ENCODE measurements around the gene MAML2. TPM values are rescaled to one million over a fixed set of nuclear protein-coding genes. Genes with fewer than 3 reads are reported as not detected.

MAML2 gene
- total RNA-seq, 1 donor from 2014 or later: 18.7 TPM

DNA sequence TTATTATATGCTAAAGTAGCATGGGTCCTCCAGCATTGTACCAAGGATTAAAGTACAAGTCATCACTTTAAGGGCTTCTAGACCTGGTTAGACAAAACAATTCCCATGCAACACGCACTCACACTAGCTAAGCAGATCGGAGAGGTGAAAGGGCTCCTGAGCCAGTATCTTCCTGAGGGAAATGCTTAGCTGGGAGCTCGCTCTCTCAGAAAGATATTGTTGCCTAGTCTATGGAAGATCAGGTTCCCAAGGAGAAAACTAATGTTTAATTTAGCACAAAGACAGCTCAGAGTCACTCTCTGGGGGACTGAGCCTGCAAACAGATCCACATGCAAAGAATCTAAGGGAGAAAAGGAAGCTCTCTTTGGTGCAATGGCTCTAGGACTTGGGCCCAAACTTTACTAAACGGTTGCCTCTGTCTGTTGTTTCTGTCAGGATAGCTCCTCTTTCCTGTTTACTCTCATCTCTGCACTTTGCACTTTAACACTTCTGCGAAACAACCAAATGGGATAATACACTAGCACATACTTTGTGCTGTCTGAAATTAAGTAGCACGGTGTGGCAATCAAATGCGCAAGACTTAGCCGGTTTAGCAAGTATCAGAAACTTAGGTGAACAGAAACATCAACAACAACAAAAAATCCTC is 10.7 kb downstream of the MAML2 start:
- TF ChIP-seq, protein P1, sequence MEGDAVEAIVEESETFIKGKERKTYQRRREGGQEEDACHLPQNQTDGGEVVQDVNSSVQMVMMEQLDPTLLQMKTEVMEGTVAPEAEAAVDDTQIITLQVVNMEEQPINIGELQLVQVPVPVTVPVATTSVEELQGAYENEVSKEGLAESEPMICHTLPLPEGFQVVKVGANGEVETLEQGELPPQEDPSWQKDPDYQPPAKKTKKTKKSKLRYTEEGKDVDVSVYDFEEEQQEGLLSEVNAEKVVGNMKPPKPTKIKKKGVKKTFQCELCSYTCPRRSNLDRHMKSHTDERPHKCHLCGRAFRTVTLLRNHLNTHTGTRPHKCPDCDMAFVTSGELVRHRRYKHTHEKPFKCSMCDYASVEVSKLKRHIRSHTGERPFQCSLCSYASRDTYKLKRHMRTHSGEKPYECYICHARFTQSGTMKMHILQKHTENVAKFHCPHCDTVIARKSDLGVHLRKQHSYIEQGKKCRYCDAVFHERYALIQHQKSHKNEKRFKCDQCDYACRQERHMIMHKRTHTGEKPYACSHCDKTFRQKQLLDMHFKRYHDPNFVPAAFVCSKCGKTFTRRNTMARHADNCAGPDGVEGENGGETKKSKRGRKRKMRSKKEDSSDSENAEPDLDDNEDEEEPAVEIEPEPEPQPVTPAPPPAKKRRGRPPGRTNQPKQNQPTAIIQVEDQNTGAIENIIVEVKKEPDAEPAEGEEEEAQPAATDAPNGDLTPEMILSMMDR (conservative IDR thresholded peaks at IDR 0.05): no peak

DNA sequence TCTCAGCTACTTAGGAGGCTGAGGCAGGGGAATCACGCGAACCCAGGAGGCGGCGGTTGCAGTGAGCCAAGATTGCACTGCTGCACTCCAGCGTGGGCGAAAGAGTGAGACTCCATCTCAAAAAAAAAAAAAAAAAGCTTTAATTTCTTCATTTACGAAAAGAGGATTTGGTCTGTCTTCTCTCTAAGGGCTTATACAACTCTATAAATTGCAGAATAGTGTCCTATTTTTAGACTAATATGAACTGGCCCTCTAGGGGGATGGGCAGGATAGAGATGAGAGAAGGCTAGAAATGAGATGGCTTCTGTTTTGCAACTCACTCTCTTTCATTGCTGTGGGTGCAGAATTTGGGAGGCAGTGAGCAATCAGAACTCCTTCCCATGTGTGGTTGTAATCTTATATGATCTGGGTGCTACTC is 11.3 kb downstream of the MAML2 start:
- H3K27ac Mint-ChIP-seq (ENCODE audit: unreplicated experiment): no peak overlapping the region
- H3K4me1 Mint-ChIP-seq: peaks cover 73% of the 10 kb centered on the region
- TF ChIP-seq, protein P1 (conservative IDR thresholded peaks at IDR 0.05): no peak
- H3K27me3 Mint-ChIP-seq (ENCODE audit: low read depth): no peaks in the 10 kb centered on the region
- peaks cover 9% of the 10 kb centered on the region for H3K36me3 Mint-ChIP-seq (ENCODE audit: low read depth)
- DNase-seq (ENCODE audit: low read depth, low spot score): no peak
- H3K4me3 Mint-ChIP-seq: peak overlapping the region; percentile 18
- H3K9me3 Mint-ChIP-seq: no peaks in the 10 kb centered on the region

More for the DNA sequence above, 10.7 kb downstream of the MAML2 start:
- H3K27me3 Mint-ChIP-seq (ENCODE audit: low read depth): no peaks in the 10 kb centered on the region
- peak overlapping the region; percentile 23 for H3K27ac Mint-ChIP-seq (ENCODE audit: unreplicated experiment)
- H3K9me3 Mint-ChIP-seq: no peaks in the 10 kb centered on the region
- no peak for DNase-seq (ENCODE audit: low read depth, low spot score)
- peaks cover 74% of the 10 kb centered on the region for H3K4me1 Mint-ChIP-seq
- peak overlapping the region; percentile 18 for H3K4me3 Mint-ChIP-seq
- H3K36me3 Mint-ChIP-seq (ENCODE audit: low read depth): peaks cover 9% of the 10 kb centered on the region

DNA sequence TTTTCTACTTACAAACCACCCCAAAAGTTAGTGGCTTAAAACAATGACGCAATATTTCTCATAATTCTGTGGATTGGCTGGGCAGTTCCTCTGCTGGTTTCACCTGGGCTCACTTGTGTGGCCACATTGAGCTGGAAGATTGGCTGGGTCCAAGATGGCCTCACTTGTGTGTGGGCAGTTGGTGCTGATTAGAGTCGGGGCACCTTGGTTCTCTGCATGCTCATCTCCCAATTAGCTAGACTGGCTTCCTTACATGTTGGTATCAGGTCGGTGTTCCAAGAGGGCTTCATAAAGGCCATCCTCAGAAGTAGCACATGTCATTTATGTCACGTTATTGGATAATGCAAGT is 12.5 kb downstream of the MAML2 start:
- Mint-ChIP-seq H3K9me3 (no peaks in the 10 kb centered on the region), H3K27me3 (ENCODE audit: low read depth) (no peaks in the 10 kb centered on the region), H3K4me3 (no peak overlapping the region), H3K4me1 (peaks cover 71% of the 10 kb centered on the region), H3K27ac (ENCODE audit: unreplicated experiment) (no peak overlapping the region), H3K36me3 (ENCODE audit: low read depth) (peaks cover 11% of the 10 kb centered on the region)
- TF ChIP-seq, protein P1 (conservative IDR thresholded peaks at IDR 0.05): no peak
- no peak for DNase-seq (ENCODE audit: low read depth, low spot score)

GRCh38 chr11:96329855-96330510 is 13.0 kb downstream of the MAML2 start:
- Mint-ChIP-seq H3K4me1 (peaks cover 71% of the 10 kb centered on the region), H3K27me3 (ENCODE audit: low read depth) (no peaks in the 10 kb centered on the region), H3K9me3 (no peaks in the 10 kb centered on the region), H3K4me3 (no peak overlapping the region), H3K36me3 (ENCODE audit: low read depth) (peaks cover 11% of the 10 kb centered on the region), H3K27ac (ENCODE audit: unreplicated experiment) (peak overlapping the region; percentile 22)
- DNase-seq (ENCODE audit: low read depth, low spot score): no peak
- TF ChIP-seq, protein P1 (conservative IDR thresholded peaks at IDR 0.05): no peak

DNA sequence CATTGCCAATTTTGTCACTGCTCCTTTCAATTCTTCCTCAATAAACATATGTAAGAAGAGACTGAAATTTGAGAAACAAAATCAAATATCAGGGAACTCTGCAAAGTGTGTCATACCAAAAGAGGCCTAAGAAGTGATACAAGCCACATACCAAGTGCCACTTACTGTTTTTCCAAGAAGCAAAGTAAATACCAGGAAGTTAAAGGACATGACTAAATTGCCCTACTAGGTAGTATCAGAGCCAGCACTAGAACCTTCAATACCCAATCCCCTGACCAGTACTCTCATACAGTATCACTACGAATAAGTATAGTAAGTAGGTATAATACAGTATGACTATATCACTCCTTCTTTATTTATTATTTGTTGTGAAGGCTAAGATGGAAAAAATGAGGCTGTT is 13.6 kb downstream of the MAML2 start:
- no peak overlapping the region for H3K27ac Mint-ChIP-seq (ENCODE audit: unreplicated experiment)
- no peaks in the 10 kb centered on the region for H3K27me3 Mint-ChIP-seq (ENCODE audit: low read depth)

More for the DNA sequence above, 13.6 kb downstream of the MAML2 start:
- Mint-ChIP-seq H3K9me3 (no peaks in the 10 kb centered on the region), H3K36me3 (ENCODE audit: low read depth) (peaks cover 7% of the 10 kb centered on the region), H3K4me3 (no peak overlapping the region), H3K4me1 (peaks cover 70% of the 10 kb centered on the region)
- TF ChIP-seq, protein P1 (conservative IDR thresholded peaks at IDR 0.05): no peak
- DNase-seq (ENCODE audit: low read depth, low spot score): no peak
